Upper lobe of right lung (tissue), 1 donor: ENCODE results near the gene CDH4. TPM values are rescaled to one million over a fixed set of nuclear protein-coding genes. Genes with fewer than 3 reads are reported as not detected.

Source experiments
- ATAC-seq: fragments of 200-7000 bp; cut with Tn5 transposase; one replicate; pipeline ENCODE4 v1.9.1; 2020; ENCODE audit warnings: mild to moderate bottlenecking, moderate library complexity
- DNase-seq: peaks from one replicate; pipeline ENCODE4 v3.0.0-alpha.2; 2020
- H3K27ac ChIP-seq: fragments of 200-600 bp; one replicate; pipeline ENCODE4 v1.8.0; 2022
- H3K27me3 ChIP-seq: fragments of 200-600 bp; one replicate; pipeline ENCODE4 v1.8.0; 2022; ENCODE audit warnings: mild to moderate bottlenecking
- H3K36me3 ChIP-seq: fragments of 200-600 bp; one replicate; pipeline ENCODE4 v1.8.0; 2022
- H3K4me1 ChIP-seq: fragments of 200-600 bp; one replicate; pipeline ENCODE4 v1.8.0; 2022
- H3K4me3 ChIP-seq: fragments of 200-600 bp; one replicate; pipeline ENCODE4 v1.8.0; 2022; ENCODE audit warnings: mild to moderate bottlenecking
- H3K9me3 ChIP-seq: fragments of 200-600 bp; one replicate; pipeline ENCODE4 v1.8.0; 2022
- intact Hi-C: fragments of 100-400 bp; cut with DNase I; formaldehyde crosslinking; loops from one replicate; pipeline ENCODE4 v1.11.0; 2022
- total RNA-seq: library from RNA; stranded (reverse); fragmentation: NEBNext Ultra II Directional; extraction: Animal tissue kit (Norgen Biotek cat#: 25700); gene quantifications from one replicate; pipeline ENCODE4 v1.2.1, GENCODE V29; 2021
- TF ChIP-seq, protein P1 (sequence below): fragments of 200-600 bp; IDR thresholded peaks from one replicate; pipeline ENCODE4 v1.8.0; 2022; ENCODE audit warnings: antibody characterized with exemption
- donor health status: DM: no; HTN: yes; CAD: no; lungs with severe emphysema.

CDH4 gene
- total RNA-seq, 1 donor from 2014 or later, result 0.23 TPM

DNA sequence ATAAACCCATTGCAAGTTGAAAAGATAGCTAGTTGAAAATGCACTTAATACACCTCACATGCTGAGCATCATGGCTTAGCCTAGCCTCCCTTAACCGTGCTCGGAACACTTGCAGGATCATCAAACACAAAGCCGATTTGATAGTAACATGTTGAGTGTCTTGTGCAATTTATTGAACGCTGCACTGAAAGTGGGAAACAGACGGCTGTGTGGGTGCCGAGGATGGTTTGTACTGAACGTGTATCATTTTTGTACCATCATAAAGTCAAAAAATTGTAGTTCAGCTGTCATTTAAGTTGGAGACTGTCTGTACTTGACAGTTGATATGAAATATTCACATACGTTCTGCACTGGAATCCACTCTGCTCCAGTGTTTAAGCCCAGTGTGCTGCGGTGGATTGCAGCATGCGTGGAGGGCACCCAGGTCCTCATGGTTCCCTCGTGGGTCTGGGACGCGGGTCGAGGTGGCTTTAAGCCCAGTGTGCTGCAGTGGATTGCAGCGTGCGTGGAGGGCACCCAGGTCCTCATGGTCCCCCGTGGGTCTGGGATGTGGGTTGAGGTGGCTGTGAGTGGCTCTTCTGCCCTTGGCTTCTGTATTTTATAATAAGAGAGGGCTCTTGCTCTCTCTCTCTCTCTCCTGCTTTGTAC lies 77.0 kb downstream of the CDH4 start:
- Histone ChIP-seq H3K27me3 (no peaks in the 10 kb centered on the region), H3K9me3 (no peaks in the 10 kb centered on the region), H3K4me3 (no peak overlapping the region), H3K4me1 (no peaks in the 10 kb centered on the region), H3K27ac (no peak overlapping the region), H3K36me3 (no peaks in the 10 kb centered on the region)
- intact Hi-C loops, result no loop called here
- peak; percentile 71 for DNase-seq
- ATAC-seq, result peak; percentile 83
- TF ChIP-seq, protein P1, sequence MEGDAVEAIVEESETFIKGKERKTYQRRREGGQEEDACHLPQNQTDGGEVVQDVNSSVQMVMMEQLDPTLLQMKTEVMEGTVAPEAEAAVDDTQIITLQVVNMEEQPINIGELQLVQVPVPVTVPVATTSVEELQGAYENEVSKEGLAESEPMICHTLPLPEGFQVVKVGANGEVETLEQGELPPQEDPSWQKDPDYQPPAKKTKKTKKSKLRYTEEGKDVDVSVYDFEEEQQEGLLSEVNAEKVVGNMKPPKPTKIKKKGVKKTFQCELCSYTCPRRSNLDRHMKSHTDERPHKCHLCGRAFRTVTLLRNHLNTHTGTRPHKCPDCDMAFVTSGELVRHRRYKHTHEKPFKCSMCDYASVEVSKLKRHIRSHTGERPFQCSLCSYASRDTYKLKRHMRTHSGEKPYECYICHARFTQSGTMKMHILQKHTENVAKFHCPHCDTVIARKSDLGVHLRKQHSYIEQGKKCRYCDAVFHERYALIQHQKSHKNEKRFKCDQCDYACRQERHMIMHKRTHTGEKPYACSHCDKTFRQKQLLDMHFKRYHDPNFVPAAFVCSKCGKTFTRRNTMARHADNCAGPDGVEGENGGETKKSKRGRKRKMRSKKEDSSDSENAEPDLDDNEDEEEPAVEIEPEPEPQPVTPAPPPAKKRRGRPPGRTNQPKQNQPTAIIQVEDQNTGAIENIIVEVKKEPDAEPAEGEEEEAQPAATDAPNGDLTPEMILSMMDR, result no peak

DNA sequence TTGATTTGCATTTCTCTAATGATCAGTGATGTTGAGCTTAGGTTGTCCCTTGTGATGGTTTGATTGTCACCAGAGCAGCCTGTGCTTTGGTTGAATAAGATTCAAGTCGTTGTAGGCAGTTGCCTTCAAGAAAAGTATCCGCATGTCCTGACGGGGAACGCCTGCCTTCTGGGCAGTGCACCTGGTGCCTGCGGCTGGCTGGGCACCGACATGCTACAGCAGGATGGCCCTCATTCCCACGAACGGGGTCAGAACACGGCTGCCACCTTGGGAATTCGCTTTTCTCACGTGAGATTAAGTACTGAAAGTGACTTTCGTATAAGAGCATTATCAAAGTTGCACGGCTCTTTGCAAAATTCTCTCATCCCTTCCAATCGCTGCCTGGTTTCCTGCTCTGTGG lies 78.4 kb downstream of the CDH4 start:
- ATAC-seq, result no peak
- H3K27ac ChIP-seq, result no peak overlapping the region
- no peaks in the 10 kb centered on the region for H3K4me1 ChIP-seq
- no peak overlapping the region for H3K4me3 ChIP-seq
- H3K27me3 ChIP-seq, result no peaks in the 10 kb centered on the region
- intact Hi-C loops, result no loop called here
- TF ChIP-seq, protein P1, result no peak
- H3K9me3 ChIP-seq, result no peaks in the 10 kb centered on the region
- DNase-seq, result no peak
- H3K36me3 ChIP-seq, result no peaks in the 10 kb centered on the region

DNA sequence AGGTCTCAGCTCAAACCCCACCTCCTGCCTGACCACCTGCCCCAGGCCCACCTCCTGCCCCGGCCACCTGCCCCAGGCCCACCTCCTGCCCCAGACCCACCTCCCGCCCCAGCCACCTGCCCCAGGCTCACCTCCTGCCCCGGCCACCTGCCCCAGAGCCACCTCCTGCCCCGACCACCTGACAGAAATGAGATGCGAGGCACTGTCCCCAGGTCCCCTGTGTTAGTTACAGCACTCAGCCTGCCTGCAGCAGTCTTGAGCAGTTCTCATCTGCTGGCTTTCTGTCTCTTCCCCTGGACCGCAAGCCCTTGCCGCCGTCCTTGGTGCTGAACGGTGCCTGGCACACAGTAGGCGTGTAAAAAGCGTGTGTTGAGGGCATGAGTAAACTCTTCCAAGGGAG lies 79.5 kb downstream of the CDH4 start:
- no peak for DNase-seq
- no peak overlapping the region for H3K27ac ChIP-seq
- H3K4me3 ChIP-seq, result no peak overlapping the region
- ATAC-seq, result peak; percentile 77
- H3K4me1 ChIP-seq, result no peaks in the 10 kb centered on the region
- TF ChIP-seq, protein P1, result no peak
- H3K27me3 ChIP-seq, result no peaks in the 10 kb centered on the region
- H3K36me3 ChIP-seq, result no peaks in the 10 kb centered on the region
- intact Hi-C loops, result no loop called here
- no peaks in the 10 kb centered on the region for H3K9me3 ChIP-seq

DNA sequence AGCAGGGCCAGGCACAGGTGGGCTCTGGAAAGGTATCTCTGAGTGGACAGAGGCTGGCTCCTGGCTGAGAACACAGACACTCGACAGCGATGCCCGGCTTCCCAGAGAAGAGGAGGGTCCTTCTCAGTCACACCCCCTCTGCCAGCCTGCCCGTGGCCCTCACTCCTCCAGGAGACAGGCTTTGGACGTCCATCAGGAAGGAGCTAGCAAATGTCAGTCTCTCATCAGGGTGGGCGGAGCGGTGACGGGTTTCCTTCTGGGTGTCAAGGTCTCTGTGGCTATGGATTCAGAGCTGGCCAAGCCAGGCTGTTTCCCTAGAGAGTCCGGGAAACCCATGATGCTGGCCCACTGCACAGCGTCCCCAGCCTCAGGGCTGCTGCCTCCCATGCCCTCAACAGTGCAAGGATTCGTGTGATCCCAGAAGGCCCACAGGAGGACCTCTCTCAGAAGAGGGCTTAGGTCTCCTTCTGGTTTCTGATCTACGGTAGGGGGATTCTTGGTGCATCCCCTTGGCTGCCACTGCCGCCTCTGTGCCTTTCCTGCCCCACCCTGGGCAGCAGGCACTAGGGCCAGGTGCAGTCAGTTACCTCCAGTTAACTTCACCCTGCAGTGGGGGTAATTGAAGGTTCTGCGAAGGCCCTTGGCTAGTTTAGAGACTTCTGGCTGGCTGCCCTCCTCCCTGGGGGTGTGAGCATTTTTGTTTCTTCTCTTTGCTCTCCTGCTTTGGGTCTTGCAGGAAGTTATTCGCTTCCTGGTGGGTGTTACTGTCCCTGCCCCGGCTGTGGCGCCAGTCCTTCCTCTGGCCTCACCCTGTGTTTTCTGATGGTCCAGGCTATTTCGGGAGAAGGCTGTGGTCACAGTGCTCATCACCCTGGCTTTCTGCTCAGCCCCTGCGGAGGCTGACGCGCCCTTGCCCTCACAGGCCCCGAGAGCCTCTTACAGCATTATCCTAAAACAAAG lies 80.2 kb downstream of the CDH4 start:
- Histone ChIP-seq H3K27ac (no peak overlapping the region), H3K4me3 (no peak overlapping the region), H3K4me1 (no peaks in the 10 kb centered on the region), H3K27me3 (no peaks in the 10 kb centered on the region), H3K9me3 (no peaks in the 10 kb centered on the region), H3K36me3 (no peaks in the 10 kb centered on the region)
- no peak for DNase-seq
- ATAC-seq, result no peak
- TF ChIP-seq, protein P1, result no peak
- intact Hi-C loops, result no loop called here

DNA sequence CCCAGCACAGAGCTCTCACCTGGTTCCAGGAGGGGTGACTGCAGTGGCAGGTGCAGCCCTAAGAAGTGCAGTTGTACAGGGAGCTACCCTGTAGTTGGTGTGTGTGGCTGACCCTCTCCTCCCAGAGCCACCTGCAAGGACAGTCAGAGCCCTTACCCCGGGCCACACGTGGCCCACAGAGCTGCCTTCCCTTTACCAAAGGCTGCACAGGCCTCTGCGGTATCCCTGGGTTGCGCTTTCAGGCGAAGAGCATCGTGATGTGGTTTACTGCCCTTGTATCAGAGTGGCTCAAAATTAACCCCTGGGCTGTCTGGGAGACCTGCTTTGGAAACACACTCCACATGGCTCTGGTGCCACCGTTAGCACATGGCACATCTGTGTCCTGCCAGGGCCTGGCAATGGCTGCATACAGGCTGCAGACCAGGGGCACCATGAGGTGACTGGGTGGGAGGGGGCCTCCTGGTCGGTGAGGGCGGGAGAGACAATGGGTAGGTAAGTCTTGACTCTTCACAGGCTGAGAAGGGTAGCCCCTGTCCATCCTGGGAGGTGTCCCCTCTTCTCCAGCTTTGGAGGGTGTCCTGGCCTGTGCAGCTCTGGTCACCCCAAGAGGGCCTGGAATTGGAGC lies 81.5 kb downstream of the CDH4 start:
- no peak overlapping the region for H3K27ac ChIP-seq
- H3K27me3 ChIP-seq, result no peaks in the 10 kb centered on the region
- no peaks in the 10 kb centered on the region for H3K4me1 ChIP-seq
- H3K36me3 ChIP-seq, result no peaks in the 10 kb centered on the region
- ATAC-seq, result no peak
- intact Hi-C loops, result no loop called here
- TF ChIP-seq, protein P1, result no peak
- H3K4me3 ChIP-seq, result no peak overlapping the region
- DNase-seq, result no peak
- no peaks in the 10 kb centered on the region for H3K9me3 ChIP-seq
